ENCODE results near the gene MATN1. TPM values are rescaled to one million over a fixed set of nuclear protein-coding genes. Genes with fewer than 3 reads are reported as not detected.

The MATN1 gene
- total RNA-seq, 1 donor from 2014 or later, result 0.85 TPM

DNA sequence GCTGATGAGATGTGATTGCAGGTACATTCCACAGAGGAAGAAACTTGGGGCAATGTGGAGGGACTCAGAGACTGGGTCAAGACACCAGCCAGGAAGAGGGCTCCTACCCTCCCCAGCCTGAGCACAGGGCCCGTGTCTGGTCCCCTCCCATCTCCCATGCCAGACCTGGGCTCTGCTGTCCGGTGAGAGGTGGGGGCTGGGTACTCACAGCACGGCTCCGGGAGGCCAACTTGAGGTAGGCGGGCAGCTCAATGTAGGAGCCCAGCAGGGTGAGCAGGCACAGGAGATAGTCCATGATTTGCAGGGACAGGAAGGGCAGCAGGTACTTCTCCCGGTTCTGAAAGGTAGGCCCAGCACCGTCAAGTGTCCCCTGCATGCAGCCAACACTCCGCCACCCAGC lies 16.2 kb upstream of the MATN1 start:
- TF ChIP-seq CTCF (IDR thresholded peaks at IDR 0.05), result no peak
- intact Hi-C loops (cut with DNase I), result no loop called here
- no peak overlapping the region for H3K4me3 ChIP-seq

GRCh38 chr1:30738715-30739559 lies 15.6 kb upstream of the MATN1 start:
- no peaks in the 10 kb centered on the region for H3K9me3 ChIP-seq
- no peak overlapping the region for H3K27ac ChIP-seq
- no peaks in the 10 kb centered on the region for H3K27me3 ChIP-seq
- H3K36me3 ChIP-seq, result peaks cover 0 to 10% of the 10 kb centered on the region in 2 donors
- no peak overlapping the region for H3K4me3 ChIP-seq
- intact Hi-C loops (cut with DNase I), result no loop called here
- H3K4me1 ChIP-seq, result no peaks in the 10 kb centered on the region
- TF ChIP-seq CTCF (IDR thresholded peaks at IDR 0.05), result no peak
- DNase-seq (ENCODE audit: low spot score in 2 of 2), result no peak

More for the DNA sequence above, 16.2 kb upstream of the MATN1 start:
- H3K27me3 ChIP-seq, result no peaks in the 10 kb centered on the region
- DNase-seq (ENCODE audit: low spot score in 2 of 2), result no peak
- no peaks in the 10 kb centered on the region for H3K9me3 ChIP-seq
- H3K27ac ChIP-seq, result no peak overlapping the region
- H3K4me1 ChIP-seq, result no peaks in the 10 kb centered on the region
- H3K36me3 ChIP-seq, result peaks cover 0 to 10% of the 10 kb centered on the region in 2 donors

DNA sequence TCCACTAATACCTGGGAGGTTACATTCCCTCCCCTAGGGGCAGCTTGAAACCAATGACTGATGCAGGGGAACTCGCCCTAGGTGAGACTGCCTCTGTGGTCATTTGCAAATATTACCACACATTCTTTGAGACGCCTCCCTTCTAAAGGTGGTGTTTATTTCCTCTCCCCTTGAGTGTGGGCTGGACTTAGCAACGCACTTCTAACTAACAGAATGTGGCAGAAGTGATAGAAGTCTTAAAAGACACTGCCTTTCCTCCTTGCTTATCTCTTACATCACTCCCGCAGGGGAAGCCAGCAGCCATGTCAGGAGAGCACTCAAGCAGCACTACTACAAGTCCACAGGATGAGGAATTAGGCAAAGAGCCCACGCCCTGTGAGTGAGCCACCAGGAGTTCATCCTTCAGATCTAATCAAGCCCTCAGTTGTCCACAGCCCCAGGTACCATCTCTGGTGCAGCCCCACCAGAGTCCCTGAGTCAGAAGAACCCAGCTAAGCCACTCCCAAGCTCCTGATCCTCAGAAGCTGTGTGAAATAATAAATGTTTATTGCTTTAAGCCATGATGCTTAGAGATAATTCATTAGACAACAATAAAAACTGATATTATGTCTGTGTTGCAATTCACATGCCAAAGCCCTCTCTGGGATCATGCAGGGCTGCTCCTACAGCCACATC lies 14.8 kb upstream of the MATN1 start:
- no peak for DNase-seq (ENCODE audit: low spot score in 2 of 2)
- Histone ChIP-seq H3K27ac (no peak overlapping the region), H3K4me1 (no peaks in the 10 kb centered on the region), H3K36me3 (peaks cover 0 to 10% of the 10 kb centered on the region in 2 donors), H3K27me3 (no peaks in the 10 kb centered on the region), H3K9me3 (no peaks in the 10 kb centered on the region), H3K4me3 (no peak overlapping the region)
- intact Hi-C loops (cut with DNase I), result no loop called here
- no peak for TF ChIP-seq CTCF (IDR thresholded peaks at IDR 0.05)

DNA sequence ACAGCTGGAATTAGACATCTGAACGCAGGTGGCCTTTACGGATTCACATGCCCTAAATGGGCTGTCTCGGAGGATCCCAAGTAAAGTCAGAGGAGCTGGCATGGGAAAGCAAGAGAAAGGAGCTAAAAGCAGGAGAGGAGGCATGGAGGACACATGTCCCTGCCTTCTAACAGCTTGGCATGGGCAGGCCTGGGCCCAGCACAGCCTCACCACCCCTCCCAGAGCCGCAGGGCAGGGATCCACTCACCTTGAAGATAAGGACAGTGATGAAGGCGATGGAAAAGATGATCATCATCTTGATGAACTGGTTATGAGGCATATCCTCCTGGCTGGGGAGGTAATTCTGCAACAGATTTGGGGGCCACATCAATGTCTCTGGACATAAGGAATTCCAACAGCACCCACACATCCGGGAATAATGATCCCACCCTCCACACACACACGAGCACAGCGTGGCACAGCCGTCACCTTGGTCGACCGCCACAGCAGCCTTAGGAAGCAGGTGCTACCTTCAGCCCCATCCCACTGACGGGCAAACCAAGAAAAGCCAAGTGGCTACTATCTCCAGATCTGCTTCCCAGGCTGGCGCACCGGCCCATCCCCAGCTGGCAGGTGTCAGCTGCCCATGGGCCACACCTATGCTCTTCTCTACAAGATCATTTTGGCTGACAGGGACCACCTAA lies 14.1 kb upstream of the MATN1 start:
- Histone ChIP-seq H3K4me3 (no peak overlapping the region), H3K36me3 (peaks cover 0 to 10% of the 10 kb centered on the region in 2 donors), H3K27ac (no peak overlapping the region), H3K27me3 (no peaks in the 10 kb centered on the region), H3K4me1 (no peaks in the 10 kb centered on the region), H3K9me3 (no peaks in the 10 kb centered on the region)
- no peak for TF ChIP-seq CTCF (IDR thresholded peaks at IDR 0.05)
- no peak for DNase-seq (ENCODE audit: low spot score in 2 of 2)
- intact Hi-C loops (cut with DNase I), result no loop called here

GRCh38 chr1:30735668-30736498 lies 12.5 kb upstream of the MATN1 start:
- Histone ChIP-seq H3K4me1 (no peaks in the 10 kb centered on the region), H3K9me3 (no peaks in the 10 kb centered on the region), H3K27me3 (no peaks in the 10 kb centered on the region), H3K36me3 (peaks cover 0 to 10% of the 10 kb centered on the region in 2 donors), H3K27ac (no peak overlapping the region), H3K4me3 (no peak overlapping the region)
- intact Hi-C loops (cut with DNase I), result no loop called here
- TF ChIP-seq CTCF (IDR thresholded peaks at IDR 0.05), result no peak
- DNase-seq (ENCODE audit: low spot score in 2 of 2), result no peak

Measured in ascending aorta (tissue), 2 donors.